GM18909 (cell line): Measurements from ENCODE around the gene LCN10.

Experiments
- ATAC-seq: cut with Tn5 transposase; IDR thresholded peaks from one replicate; pipeline ENCODE4 v1.9.1; 2021; ENCODE audit warnings: mild to moderate bottlenecking; ENCODE audit not compliant: unreplicated experiment, poor library complexity

The LCN10 gene

GRCh38 chr9:136692185-136693134, 50.3 kb downstream of the LCN10 start:
- ATAC-seq = no peak

- ATAC-seq = no peak
Observed at GRCh38 chr9:136691316-136692184, 51.2 kb downstream of the LCN10 start.

GRCh38 chr9:136690806-136691261, 51.9 kb downstream of the LCN10 start:
- ATAC-seq = no peak

DNA sequence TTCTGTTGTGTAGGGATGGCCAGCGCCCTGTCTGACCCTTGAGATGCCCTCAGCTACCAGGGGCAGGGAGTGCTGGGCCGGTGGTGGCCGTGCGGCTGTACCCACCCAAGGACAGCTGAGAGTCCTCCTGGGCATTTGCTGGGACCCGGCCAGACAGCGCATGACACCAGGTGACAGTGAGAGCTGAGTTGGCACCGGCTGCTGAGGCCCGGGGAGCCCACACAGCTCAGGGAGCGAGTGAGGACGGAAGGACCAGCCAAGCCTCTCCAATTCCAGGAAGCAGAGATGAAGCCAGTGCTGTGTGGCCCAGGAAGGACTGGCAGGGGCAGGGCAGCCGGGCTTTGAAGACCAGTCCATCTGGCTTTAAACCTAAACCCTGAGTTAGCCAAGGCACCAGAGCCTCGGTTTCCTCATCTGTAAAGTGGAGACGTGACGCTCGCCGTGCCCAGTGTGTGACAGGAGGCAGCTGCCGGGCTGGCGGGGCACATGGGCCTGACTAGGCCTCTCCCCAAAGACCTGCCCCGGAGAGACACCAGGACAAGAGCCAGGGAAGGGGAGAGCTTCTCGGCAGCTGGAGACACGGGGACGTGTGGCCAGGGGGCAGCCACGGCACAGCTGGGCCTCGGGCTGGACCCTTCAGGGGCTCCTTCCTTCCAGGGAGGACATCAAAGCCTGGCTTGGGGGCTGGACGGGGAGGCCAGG, 52.5 kb downstream of the LCN10 start:
- no peak for ATAC-seq

DNA sequence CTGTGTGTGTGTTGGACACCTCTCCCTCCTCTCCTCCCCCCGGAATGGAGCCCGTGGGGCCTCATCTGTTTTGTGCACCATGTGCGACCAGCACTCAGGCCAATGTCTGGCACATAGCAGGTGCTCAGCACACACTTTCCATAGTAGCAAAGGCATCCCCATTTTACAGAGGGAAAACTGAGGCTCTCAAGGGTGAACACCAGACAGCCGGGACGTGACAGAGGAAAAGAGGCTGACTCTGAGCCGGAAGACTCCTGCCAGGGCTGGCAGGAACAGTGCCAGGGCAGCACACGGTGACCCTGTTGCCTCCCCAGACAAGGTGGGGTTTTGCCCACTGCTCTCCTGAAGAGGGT, 53.7 kb downstream of the LCN10 start:
- no peak for ATAC-seq

DNA sequence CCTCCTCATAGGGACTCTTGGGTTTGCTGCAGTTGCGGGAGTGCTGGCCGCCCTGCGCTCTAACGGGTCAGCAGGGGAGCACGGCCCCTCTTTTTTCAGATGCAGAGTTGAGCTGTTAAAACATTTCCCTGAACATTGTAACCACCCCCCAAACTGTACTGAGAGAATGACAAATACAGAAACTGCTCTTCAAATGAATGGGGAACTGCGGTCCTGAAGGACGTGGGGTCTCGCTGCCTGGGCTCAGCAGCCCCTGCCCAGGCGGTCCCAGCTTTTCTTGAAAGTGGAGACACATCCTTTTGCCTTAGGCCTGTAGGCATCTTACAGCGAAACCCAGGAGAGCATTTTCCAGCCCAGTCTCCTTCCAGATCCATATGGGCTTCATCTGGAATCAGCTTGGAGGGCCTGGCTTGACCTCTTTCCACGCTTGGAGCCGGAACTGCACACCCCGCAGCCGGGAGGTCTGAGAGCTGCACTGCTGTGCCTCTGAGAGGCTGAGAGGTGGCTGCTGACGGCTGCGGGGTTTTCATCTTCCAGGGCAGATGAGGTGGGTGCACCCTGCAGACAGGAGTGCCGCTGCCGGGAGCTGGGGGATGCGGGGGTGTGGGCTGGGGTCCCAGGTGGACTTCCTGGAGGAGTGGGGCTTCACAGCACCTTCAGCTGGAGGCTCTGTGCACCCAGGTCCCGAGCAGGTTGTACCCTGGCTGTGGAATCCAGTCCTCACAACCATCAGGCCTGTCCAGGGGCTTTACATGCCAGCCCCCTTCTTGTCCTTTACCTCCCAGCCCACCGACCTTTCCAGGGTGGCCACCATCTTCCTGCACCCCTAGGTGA, 54.2 kb downstream of the LCN10 start:
- ATAC-seq = no peak
